GM12874 (cell line): ENCODE data around the gene ZNF804A.

Experiments
- TF ChIP-seq, protein P1 (sequence below): IDR thresholded peaks from 2 replicates; pipeline ENCODE4 v1.5.1; 2011; ENCODE audit warnings: low read depth, mild to moderate bottlenecking, control low read depth, low read length, moderate library complexity; ENCODE audit not compliant: insufficient read depth

ZNF804A gene

DNA sequence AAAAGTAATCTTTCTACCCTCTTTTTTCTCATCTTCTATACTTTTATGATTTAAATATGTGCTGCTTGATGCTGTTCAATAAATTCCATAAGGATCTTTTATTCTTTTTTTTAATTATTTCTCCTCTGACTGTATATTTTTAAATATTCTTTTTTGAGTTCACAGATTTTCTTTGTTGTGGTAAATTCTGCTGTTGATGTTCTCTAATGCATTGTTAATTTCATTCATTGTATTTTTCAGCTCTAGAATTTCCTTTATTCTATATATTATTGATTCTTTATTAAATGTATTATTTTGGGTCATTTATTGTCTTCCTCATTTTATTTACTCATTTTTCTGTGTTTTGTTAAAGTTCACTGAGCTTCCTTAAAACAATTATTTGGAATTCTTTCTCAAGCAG, 260.9 kb downstream of the ZNF804A start:
- TF ChIP-seq, protein P1, sequence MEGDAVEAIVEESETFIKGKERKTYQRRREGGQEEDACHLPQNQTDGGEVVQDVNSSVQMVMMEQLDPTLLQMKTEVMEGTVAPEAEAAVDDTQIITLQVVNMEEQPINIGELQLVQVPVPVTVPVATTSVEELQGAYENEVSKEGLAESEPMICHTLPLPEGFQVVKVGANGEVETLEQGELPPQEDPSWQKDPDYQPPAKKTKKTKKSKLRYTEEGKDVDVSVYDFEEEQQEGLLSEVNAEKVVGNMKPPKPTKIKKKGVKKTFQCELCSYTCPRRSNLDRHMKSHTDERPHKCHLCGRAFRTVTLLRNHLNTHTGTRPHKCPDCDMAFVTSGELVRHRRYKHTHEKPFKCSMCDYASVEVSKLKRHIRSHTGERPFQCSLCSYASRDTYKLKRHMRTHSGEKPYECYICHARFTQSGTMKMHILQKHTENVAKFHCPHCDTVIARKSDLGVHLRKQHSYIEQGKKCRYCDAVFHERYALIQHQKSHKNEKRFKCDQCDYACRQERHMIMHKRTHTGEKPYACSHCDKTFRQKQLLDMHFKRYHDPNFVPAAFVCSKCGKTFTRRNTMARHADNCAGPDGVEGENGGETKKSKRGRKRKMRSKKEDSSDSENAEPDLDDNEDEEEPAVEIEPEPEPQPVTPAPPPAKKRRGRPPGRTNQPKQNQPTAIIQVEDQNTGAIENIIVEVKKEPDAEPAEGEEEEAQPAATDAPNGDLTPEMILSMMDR: no peak

DNA sequence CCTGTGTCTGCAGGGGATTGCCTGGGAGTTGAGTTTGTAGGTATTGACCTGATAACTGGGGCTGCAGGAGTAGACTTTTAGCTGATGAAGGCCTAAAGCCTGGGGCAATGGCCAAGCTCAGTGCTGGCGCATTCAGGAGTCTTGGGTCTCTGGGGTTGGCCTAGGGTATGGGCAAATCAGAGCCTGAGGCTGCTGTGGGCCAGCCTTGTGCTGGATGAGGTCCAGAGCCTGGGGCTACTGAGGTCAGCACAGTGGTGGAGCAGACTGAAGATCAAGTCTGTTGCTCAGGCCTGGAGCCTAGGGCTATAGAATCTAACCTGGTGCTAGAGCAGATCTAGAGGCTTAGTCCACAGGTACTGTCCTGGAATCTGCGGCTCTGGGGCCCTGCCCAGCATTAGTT, 262.4 kb downstream of the ZNF804A start:
- TF ChIP-seq, protein P1: no peak

DNA sequence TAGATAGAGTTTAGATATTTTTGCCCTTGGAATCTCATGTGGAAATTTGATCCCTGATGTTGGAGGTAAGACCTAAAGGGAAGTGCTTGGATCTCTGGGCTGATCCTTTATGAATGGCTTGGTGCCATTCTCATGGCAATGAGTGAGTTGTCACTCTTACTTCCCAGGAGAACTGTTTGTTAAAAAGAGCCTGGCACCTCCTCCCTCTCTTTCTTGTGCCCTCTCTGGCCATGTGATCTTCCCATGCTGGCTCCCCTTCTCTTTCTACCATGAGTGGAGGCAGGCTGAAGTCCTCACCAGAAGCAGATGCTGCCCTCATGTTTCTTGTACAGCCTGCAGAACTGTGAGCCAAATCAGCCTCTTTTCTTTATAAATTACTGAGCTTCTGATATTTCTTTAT, 276.9 kb downstream of the ZNF804A start:
- TF ChIP-seq, protein P1: no peak

DNA sequence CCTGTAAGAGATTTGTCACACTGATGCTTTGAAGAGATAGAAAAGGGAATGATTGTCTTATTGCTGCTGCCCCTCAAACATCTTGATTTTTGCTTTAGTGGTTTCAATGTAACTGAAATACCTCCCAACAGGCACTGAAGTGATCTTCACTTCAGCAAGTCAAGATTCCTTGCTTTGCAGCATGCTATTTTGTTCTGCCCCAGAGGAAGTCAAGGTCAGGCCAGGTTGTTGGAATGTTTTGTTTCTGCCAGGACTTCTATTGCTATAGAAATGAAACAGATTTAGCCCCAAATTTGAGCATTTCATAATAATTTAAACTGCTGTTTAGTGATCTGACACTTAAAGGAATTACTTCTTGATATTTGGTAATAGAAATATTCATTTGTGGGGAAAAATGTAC, 277.6 kb downstream of the ZNF804A start:
- TF ChIP-seq, protein P1: no peak

DNA sequence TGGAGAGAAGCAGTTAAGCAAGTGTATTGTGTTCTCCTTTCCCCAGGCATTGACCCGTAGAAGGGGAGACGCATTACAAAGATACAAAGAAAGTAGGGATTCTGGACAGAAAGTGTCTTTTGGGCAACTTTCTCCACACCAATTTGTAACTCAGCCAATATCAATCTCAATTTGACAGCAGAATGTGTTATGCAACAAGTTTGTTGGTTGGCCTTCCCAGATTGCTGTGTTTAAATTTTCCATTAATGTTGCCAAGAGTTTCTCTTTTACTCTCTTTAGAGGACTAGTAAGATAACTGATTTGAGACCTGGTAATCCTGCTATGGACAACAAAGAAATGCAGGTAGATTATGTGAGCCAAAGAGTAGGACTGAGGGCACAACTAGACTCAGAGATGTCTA, 279.6 kb downstream of the ZNF804A start:
- TF ChIP-seq, protein P1: no peak

DNA sequence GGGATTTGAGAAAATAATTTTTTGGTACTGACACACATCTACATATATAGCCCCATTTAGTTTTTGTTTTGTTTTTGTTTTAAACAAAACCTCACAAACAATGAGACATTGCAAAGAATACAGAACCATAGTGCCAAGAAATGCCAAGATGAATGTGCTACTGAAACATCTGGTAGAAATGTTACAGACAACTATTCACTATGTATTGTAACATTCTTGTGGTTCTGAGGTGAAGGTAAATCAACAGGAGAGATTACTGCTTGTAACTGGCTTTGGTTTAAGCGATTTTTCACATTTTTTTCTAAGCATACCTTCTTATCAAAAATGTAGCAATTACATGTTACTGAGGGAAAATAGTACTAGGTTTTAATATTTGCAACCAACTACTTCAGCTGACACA, 281.3 kb downstream of the ZNF804A start:
- TF ChIP-seq, protein P1: no peak

DNA sequence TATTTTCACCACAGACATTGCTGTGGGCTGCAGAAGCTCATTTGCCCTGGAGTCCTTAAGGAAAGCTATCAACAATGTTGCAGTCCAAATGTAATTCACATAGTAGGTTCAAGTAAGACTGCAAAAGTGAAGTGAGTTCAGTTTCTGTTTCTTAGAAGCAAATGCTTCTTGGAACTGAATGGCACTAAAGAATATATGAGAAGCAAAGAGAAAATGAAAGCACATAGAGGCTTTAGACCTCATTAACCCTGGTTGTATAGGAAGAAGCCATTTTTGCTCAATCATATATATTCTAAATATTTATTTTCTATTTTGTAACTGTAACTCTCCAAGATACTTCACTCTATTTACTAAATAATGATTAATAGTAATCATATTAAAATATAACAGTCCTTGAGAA, 292.0 kb downstream of the ZNF804A start:
- TF ChIP-seq, protein P1: no peak

DNA sequence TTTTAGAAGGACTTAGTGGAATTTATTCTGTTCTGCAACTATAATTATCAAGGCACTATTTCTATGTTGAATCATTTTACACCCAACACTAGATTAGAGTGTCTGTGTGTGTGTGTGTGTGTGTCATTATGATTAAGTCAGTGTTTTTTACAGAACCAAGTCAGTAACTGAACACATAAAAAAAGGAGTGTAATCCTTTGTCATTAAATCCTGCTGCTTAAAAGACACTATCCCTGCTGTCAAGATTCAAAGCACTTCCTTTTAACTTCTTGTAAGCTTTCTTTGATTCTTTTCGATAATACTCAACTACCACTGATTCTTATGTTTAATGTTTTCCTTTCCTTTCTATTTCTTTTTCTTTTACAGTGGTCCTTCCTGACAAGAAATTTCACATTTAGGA, 306.7 kb downstream of the ZNF804A start:
- TF ChIP-seq, protein P1: no peak
